ENCODE data around the gene EBPL.

DNA sequence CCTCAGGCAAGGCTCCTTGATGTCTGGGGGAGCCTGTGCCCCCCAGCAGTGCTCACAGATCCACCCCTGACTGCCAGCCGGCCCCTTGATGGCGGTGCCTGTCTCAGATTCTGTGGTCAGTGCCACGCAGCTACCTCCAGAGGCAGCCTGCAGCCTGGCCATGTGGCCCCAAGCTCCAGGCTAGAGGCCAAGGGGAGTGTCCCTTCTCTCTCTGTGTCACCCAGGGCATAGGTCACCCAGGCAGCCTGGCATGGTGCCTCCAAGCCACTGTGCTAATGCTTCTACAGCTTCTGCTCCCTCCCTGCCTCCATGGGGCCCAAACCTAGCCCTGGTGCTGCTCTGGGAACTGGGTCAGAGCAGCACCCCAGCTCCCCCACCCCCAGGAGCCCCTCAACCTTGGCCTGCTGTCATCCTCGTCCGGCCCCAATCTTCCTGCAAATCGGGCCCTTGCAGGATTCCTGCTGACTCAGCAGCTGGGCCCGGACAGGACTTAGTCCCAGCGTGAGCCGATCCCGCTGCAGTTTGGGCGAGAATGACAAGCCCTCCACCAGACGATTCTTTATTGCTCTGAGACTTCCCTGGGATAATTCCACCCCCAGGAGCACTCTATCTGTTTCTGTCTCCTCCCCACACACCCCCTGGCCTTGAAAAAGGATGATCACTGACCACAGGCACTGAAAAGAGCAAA, 65.8 kb downstream of the EBPL start:
- TF ChIP-seq, protein P1, sequence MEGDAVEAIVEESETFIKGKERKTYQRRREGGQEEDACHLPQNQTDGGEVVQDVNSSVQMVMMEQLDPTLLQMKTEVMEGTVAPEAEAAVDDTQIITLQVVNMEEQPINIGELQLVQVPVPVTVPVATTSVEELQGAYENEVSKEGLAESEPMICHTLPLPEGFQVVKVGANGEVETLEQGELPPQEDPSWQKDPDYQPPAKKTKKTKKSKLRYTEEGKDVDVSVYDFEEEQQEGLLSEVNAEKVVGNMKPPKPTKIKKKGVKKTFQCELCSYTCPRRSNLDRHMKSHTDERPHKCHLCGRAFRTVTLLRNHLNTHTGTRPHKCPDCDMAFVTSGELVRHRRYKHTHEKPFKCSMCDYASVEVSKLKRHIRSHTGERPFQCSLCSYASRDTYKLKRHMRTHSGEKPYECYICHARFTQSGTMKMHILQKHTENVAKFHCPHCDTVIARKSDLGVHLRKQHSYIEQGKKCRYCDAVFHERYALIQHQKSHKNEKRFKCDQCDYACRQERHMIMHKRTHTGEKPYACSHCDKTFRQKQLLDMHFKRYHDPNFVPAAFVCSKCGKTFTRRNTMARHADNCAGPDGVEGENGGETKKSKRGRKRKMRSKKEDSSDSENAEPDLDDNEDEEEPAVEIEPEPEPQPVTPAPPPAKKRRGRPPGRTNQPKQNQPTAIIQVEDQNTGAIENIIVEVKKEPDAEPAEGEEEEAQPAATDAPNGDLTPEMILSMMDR (IDR thresholded peaks at IDR 0.05; ENCODE audit: low read depth, low read length): no peak
- TF ChIP-seq POLR2A (IDR thresholded peaks at IDR 0.05; ENCODE audit: extremely low read depth, insufficient read length) (no peak), MYC (IDR thresholded peaks at IDR 0.05; ENCODE audit: low read depth, low read length) (no peak)
